HepG2 (cell line): Measurements from ENCODE around the gene SLC25A19. TPM values are rescaled to one million over a fixed set of nuclear protein-coding genes. Genes with fewer than 3 reads are reported as not detected.

ENCODE experiments used
- AGO2 ChIP-seq: fragments of 200-400 bp; formaldehyde crosslinking; optimal IDR thresholded peaks from 2 replicates; pipeline ENCODE3; 2017; ENCODE audit warnings: mild to moderate bottlenecking, low read depth, low read length, moderate library complexity
- ARID4A ChIP-seq: sonication (generic); formaldehyde crosslinking; IDR thresholded peaks from 2 replicates; pipeline ENCODE4 v1.5.0; 2020; ENCODE audit warnings: mild to moderate bottlenecking, missing genetic modification reagents, borderline replicate concordance
- ATF7-NPFF ChIP-seq: sonication (generic); formaldehyde crosslinking; IDR thresholded peaks from 2 replicates; pipeline ENCODE4 v1.8.1; 2023; ENCODE audit warnings: mild to moderate bottlenecking, low read depth, missing genetic modification reagents, moderate library complexity
- CERS6 ChIP-seq: sonication (generic); formaldehyde crosslinking; IDR thresholded peaks from 2 replicates; pipeline ENCODE4 v1.5.0; 2020; ENCODE audit warnings: missing genetic modification reagents
- HNF4A ChIP-seq: sonication (generic); formaldehyde crosslinking; IDR thresholded peaks from 2 replicates; pipeline ENCODE4 v1.4.0; 2020; ENCODE audit warnings: missing genetic modification reagents
- HOXA3 ChIP-seq: sonication (generic); formaldehyde crosslinking; IDR thresholded peaks from 2 replicates; pipeline ENCODE4 v1.5.0; 2020; ENCODE audit warnings: missing genetic modification reagents
- KLF12 ChIP-seq: sonication (generic); formaldehyde crosslinking; IDR thresholded peaks from 2 replicates; pipeline ENCODE4 v1.4.0; 2020; ENCODE audit warnings: missing genetic modification reagents, borderline replicate concordance
- POGZ ChIP-seq: sonication (generic); formaldehyde crosslinking; IDR thresholded peaks from 2 replicates; pipeline ENCODE4 v1.4.0; 2020; ENCODE audit warnings: mild to moderate bottlenecking, missing genetic modification reagents
- POLR2A ChIP-seq, 2 experiments: IDR thresholded peaks; 2 replicates each; pipeline ENCODE4 v1.6.1; 2011; ENCODE audit warnings: low read depth in 2 of 2, low read length in 2 of 2, mild to moderate bottlenecking in 1 of 2, moderate library complexity in 1 of 2; ENCODE audit not compliant: insufficient read depth in 1 of 2
- PPARG ChIP-seq: conservative IDR thresholded peaks from 2 replicates; pipeline ENCODE4 v1.6.1; 2016; ENCODE audit warnings: missing biosample characterization, missing genetic modification reagents
- RAD21 ChIP-seq: fragments of 450-650 bp; formaldehyde crosslinking; IDR thresholded peaks from 2 replicates; pipeline ENCODE4 v1.5.0; 2020; ENCODE audit warnings: mild to moderate bottlenecking
- TAF15 ChIP-seq: fragments of 200-400 bp; formaldehyde crosslinking; IDR thresholded peaks from one replicate; pipeline ENCODE4 v1.6.1; 2018; ENCODE audit warnings: mild to moderate bottlenecking, low read depth, low read length; ENCODE audit not compliant: poor library complexity, severe bottlenecking
- ZIK1 ChIP-seq: sonication (generic); formaldehyde crosslinking; IDR thresholded peaks from 2 replicates; pipeline ENCODE4 v1.5.0; 2020; ENCODE audit warnings: mild to moderate bottlenecking, low read depth, missing genetic modification reagents, borderline replicate concordance
- ZNF326 ChIP-seq: sonication (generic); formaldehyde crosslinking; IDR thresholded peaks from 2 replicates; pipeline ENCODE4 v1.4.0; 2020; ENCODE audit warnings: missing genetic modification reagents, borderline replicate concordance
- ZNF331 ChIP-seq: sonication (generic); formaldehyde crosslinking; IDR thresholded peaks from 2 replicates; pipeline ENCODE4 v1.4.0; 2020; ENCODE audit warnings: missing genetic modification reagents
- ZNF350 ChIP-seq: sonication (generic); formaldehyde crosslinking; IDR thresholded peaks from 2 replicates; pipeline ENCODE4 v1.4.0; 2020; ENCODE audit warnings: mild to moderate bottlenecking, low read depth, missing genetic modification reagents, borderline replicate concordance
- ZNF451 ChIP-seq: sonication (generic); formaldehyde crosslinking; IDR thresholded peaks from 2 replicates; pipeline ENCODE4 v1.5.0; 2020; ENCODE audit warnings: mild to moderate bottlenecking, missing genetic modification reagents
- ZNF574 ChIP-seq: sonication (generic); formaldehyde crosslinking; IDR thresholded peaks from 2 replicates; pipeline ENCODE4 v1.4.0; 2020; ENCODE audit warnings: missing genetic modification reagents
- ZNF589 ChIP-seq: sonication (generic); formaldehyde crosslinking; conservative IDR thresholded peaks from 2 replicates; pipeline ENCODE4 v1.8.0; 2022; ENCODE audit warnings: mild to moderate bottlenecking, moderate library complexity, missing genetic modification reagents
- ZNF660 ChIP-seq: sonication (generic); formaldehyde crosslinking; IDR thresholded peaks from 2 replicates; pipeline ENCODE4 v1.5.1; 2020; ENCODE audit warnings: mild to moderate bottlenecking, low read depth, missing genetic modification reagents, borderline replicate concordance
- ZNF670 ChIP-seq: sonication (generic); formaldehyde crosslinking; IDR thresholded peaks from 2 replicates; pipeline ENCODE4 v1.8.0; 2022; ENCODE audit warnings: mild to moderate bottlenecking, missing genetic modification reagents, borderline replicate concordance
- ZNF891 ChIP-seq: sonication (generic); formaldehyde crosslinking; IDR thresholded peaks from 2 replicates; pipeline ENCODE4 v1.5.0; 2020; ENCODE audit warnings: mild to moderate bottlenecking, missing genetic modification reagents
- polyA plus RNA-seq, 8 experiments: library from polyadenylated mRNA; depleted of rRNA in 3 of 8; stranded (reverse) in 7 of 8; unstranded in 1 of 8; fragments of >200 nt; fragmentation: Illumina TruSeq in 4 of 8; extraction: Trizol in 4 of 8; gene quantifications; 2 replicates each; pipeline versions ENCODE4 v1.2.1 to v1.2.3, GENCODE V29; 2011 to 2016; ENCODE audit warnings: low read depth in 4 of 8, missing spikeins in 1 of 8, mixed read lengths in 1 of 8; ENCODE audit not compliant: insufficient read depth in 1 of 8
- total RNA-seq, 5 experiments: library from RNA; depleted of rRNA; stranded (reverse); fragments of >200 nt; fragmentation: Illumina TruSeq; extraction: Trizol; gene quantifications; 2 replicates each; pipeline ENCODE4 v1.2.3, GENCODE V29; 2016; ENCODE audit warnings: low read depth in 1 of 5

Gene SLC25A19
- total and polyA plus RNA-seq, 2 of the 13 experiments (the other 11 are each of a cell fraction or from before 2014, with no cell fraction given), result 24.4 to 41.4 TPM

- TF ChIP-seq ARID4A (CRISPR knock-in tag) (peak; percentile 89), ATF7-NPFF (CRISPR knock-in tag) (no peak), RAD21 (CRISPR knock-in tag) (peak; percentile 85), ZNF670 (CRISPR knock-in tag) (peak; percentile 75; the same call in 1 of the 2 replicates), ZNF350 (CRISPR knock-in tag) (peak; percentile 88), ZIK1 (CRISPR knock-in tag) (peak; percentile 76), ZNF574 (CRISPR knock-in tag) (peak; percentile 99), HOXA3 (CRISPR knock-in tag) (peak; percentile 77; the same call in 1 of the 2 replicates), ZNF451 (CRISPR knock-in tag) (no peak), CERS6 (CRISPR knock-in tag) (no peak), ZNF589 (0 out of 2 replicates have a peak, but pooled peaks have one; percentile 19), ZNF660 (CRISPR knock-in tag) (no peak), ZNF331 (CRISPR knock-in tag) (peak; percentile 58; the same call in 1 of the 2 replicates), ZNF891 (CRISPR knock-in tag) (no peak), PPARG (CRISPR knock-in tag) (peak; percentile 61; the same call in 1 of the 2 replicates), AGO2 (peak; percentile 98), POGZ (CRISPR knock-in tag) (peak; percentile 76; the same call in 1 of the 2 replicates), HNF4A (CRISPR knock-in tag) (0 out of 2 replicates have a peak, but pooled peaks have one; percentile 23), KLF12 (CRISPR knock-in tag) (peak; percentile 68; the same call in 1 of the 2 replicates), POLR2A (IDR thresholded peaks at IDR 0.05; ENCODE audit: insufficient read depth in 1 of 2, low read depth in 2 of 2, low read length in 2 of 2) (peak in 1 of 2 experiments; percentile 73; a peak in 2 of 4 replicates), ZNF326 (CRISPR knock-in tag) (0 out of 2 replicates have a peak, but pooled peaks have one; percentile 63), TAF15 (no peak)
Observed at GRCh38 chr17:75267411-75268232, 21.6 kb downstream of the SLC25A19 start (continued).
